22Rv1 (cell line): ENCODE data around the gene GPR176.

Experiments
- CTCF ChIP-seq: fragments of 450-650 bp; IDR thresholded peaks from 2 replicates; pipeline ENCODE4 v1.5.1; 2017; ENCODE audit warnings: mild to moderate bottlenecking
- ZFX ChIP-seq: fragments of 450-650 bp; IDR thresholded peaks from 2 replicates; pipeline ENCODE4 v1.6.1; 2017; ENCODE audit warnings: antibody characterized with exemption, borderline replicate concordance

- TF ChIP-seq CTCF (no peak), ZFX (no peak)
These were observed 11.1 kb downstream of the GPR176 start for GRCh38 chr15:39909007-39909406.
